ENCODE data around the gene CCL25. TPM values are rescaled to one million over a fixed set of nuclear protein-coding genes. Genes with fewer than 3 reads are reported as not detected.

Gene CCL25
- total RNA-seq, 1 experiment from 2014 or later = not detected

- no TSS peak for BruUV-seq (replicated peaks)
- CTCF ChIA-PET = no interaction called here
- H3K4me1 Mint-ChIP-seq (ENCODE audit: low read depth, unreplicated experiment) = no peaks in the 10 kb centered on the region
- H3K27me3 Mint-ChIP-seq (ENCODE audit: unreplicated experiment) = peaks cover 7% of the 10 kb centered on the region
- H3K4me3 Mint-ChIP-seq (ENCODE audit: low read depth, unreplicated experiment) = no peak overlapping the region
- intact Hi-C loops (cut with micrococcal nuclease; ENCODE audit: unreplicated experiment) = no loop called here
- H3K9me3 Mint-ChIP-seq (ENCODE audit: low read depth, unreplicated experiment) = no peaks in the 10 kb centered on the region
- no peaks in the 10 kb centered on the region for H3K36me3 Mint-ChIP-seq (ENCODE audit: insufficient read depth, unreplicated experiment)
- no peak overlapping the region for H3K27ac Mint-ChIP-seq (ENCODE audit: unreplicated experiment)
- TF ChIP-seq CTCF (IDR thresholded peaks at IDR 0.05; ENCODE audit: unreplicated experiment) = no peak
- DNase-seq = no peak
These were observed 5.1 kb downstream of the CCL25 start for GRCh38 chr19:8057545-8058270.

- CTCF ChIA-PET = no interaction called here
- Mint-ChIP-seq H3K9me3 (ENCODE audit: low read depth, unreplicated experiment) (no peaks in the 10 kb centered on the region), H3K4me3 (ENCODE audit: low read depth, unreplicated experiment) (no peak overlapping the region), H3K4me1 (ENCODE audit: low read depth, unreplicated experiment) (no peaks in the 10 kb centered on the region), H3K36me3 (ENCODE audit: insufficient read depth, unreplicated experiment) (no peaks in the 10 kb centered on the region), H3K27me3 (ENCODE audit: unreplicated experiment) (peaks cover 12% of the 10 kb centered on the region), H3K27ac (ENCODE audit: unreplicated experiment) (no peak overlapping the region)
- BruUV-seq (replicated peaks) = no TSS peak
- intact Hi-C loops (cut with micrococcal nuclease; ENCODE audit: unreplicated experiment) = no loop called here
- DNase-seq = no peak
- TF ChIP-seq CTCF (IDR thresholded peaks at IDR 0.05; ENCODE audit: unreplicated experiment) = no peak
These were observed 12.6 kb downstream of the CCL25 start for GRCh38 chr19:8064911-8065874.

- peaks cover 12% of the 10 kb centered on the region for H3K27me3 Mint-ChIP-seq (ENCODE audit: unreplicated experiment)
- H3K4me1 Mint-ChIP-seq (ENCODE audit: low read depth, unreplicated experiment) = no peaks in the 10 kb centered on the region
- BruUV-seq (replicated peaks) = no TSS peak
- H3K4me3 Mint-ChIP-seq (ENCODE audit: low read depth, unreplicated experiment) = no peak overlapping the region
- H3K36me3 Mint-ChIP-seq (ENCODE audit: insufficient read depth, unreplicated experiment) = no peaks in the 10 kb centered on the region
- CTCF ChIA-PET = no interaction called here
- no peaks in the 10 kb centered on the region for H3K9me3 Mint-ChIP-seq (ENCODE audit: low read depth, unreplicated experiment)
- DNase-seq = no peak
- no peak for TF ChIP-seq CTCF (IDR thresholded peaks at IDR 0.05; ENCODE audit: unreplicated experiment)
- no peak overlapping the region for H3K27ac Mint-ChIP-seq (ENCODE audit: unreplicated experiment)
- intact Hi-C loops (cut with micrococcal nuclease; ENCODE audit: unreplicated experiment) = no loop called here
These were observed 13.3 kb downstream of the CCL25 start for GRCh38 chr19:8065875-8066261.

GRCh38 chr19:8069096-8069973, 16.8 kb downstream of the CCL25 start:
- Mint-ChIP-seq H3K9me3 (ENCODE audit: low read depth, unreplicated experiment) (peaks cover 4% of the 10 kb centered on the region), H3K27ac (ENCODE audit: unreplicated experiment) (no peak overlapping the region), H3K4me1 (ENCODE audit: low read depth, unreplicated experiment) (no peaks in the 10 kb centered on the region), H3K27me3 (ENCODE audit: unreplicated experiment) (peaks cover 8% of the 10 kb centered on the region), H3K4me3 (ENCODE audit: low read depth, unreplicated experiment) (no peak overlapping the region), H3K36me3 (ENCODE audit: insufficient read depth, unreplicated experiment) (no peaks in the 10 kb centered on the region)
- intact Hi-C loops (cut with micrococcal nuclease; ENCODE audit: unreplicated experiment) = no loop called here
- no peak for DNase-seq
- TF ChIP-seq CTCF (IDR thresholded peaks at IDR 0.05; ENCODE audit: unreplicated experiment) = peak; percentile 46
- no TSS peak for BruUV-seq (replicated peaks)
- CTCF ChIA-PET = interaction anchor here (1.5 kb wide), 1 partner anchor 9 kb away, joined by 4 read pairs; no protein-coding TSS in a partner anchor
